Measurements from ENCODE around the gene HLTF.

DNA sequence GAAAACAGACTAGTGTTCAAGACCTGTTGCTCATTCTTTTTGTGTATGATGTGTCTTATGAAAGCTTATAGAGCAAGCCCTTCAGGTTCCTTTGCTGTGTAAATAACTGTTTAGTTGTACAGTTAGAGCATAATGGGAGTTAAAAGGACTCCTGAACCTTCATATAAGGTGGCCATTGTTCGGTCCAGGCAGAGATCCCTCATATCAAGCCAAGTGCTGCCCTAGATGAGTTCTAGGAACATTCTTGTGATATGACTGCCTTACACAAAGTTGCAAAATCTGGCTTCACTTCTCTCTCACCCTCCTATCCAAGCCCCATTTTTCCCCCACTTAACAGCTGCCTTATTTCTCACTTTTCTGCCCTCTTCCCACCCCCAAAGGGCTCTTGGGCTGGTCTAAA, 68.1 kb downstream of the HLTF start:
- TF ChIP-seq, protein P1, sequence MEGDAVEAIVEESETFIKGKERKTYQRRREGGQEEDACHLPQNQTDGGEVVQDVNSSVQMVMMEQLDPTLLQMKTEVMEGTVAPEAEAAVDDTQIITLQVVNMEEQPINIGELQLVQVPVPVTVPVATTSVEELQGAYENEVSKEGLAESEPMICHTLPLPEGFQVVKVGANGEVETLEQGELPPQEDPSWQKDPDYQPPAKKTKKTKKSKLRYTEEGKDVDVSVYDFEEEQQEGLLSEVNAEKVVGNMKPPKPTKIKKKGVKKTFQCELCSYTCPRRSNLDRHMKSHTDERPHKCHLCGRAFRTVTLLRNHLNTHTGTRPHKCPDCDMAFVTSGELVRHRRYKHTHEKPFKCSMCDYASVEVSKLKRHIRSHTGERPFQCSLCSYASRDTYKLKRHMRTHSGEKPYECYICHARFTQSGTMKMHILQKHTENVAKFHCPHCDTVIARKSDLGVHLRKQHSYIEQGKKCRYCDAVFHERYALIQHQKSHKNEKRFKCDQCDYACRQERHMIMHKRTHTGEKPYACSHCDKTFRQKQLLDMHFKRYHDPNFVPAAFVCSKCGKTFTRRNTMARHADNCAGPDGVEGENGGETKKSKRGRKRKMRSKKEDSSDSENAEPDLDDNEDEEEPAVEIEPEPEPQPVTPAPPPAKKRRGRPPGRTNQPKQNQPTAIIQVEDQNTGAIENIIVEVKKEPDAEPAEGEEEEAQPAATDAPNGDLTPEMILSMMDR (IDR thresholded peaks at IDR 0.05) = no peak
- no peak for TF ChIP-seq POLR2A (IDR thresholded peaks at IDR 0.05)
